PC-3 (cell line): Measurements from ENCODE around the gene DHX16. TPM values are rescaled to one million over a fixed set of nuclear protein-coding genes. Genes with fewer than 3 reads are reported as not detected.
"Not testable (repeated sequence)": the region's sequence is repeated elsewhere in the genome, so short reads cannot be mapped to it uniquely, and the experiment has no call there.

Experiments used
- ATAC-seq: fragments of 200-7000 bp; cut with Tn5 transposase; 2 replicates; pipeline ENCODE4 v1.9.1; 2020; ENCODE audit warnings: mild to moderate bottlenecking, moderate library complexity
- BruUV-seq: library from RNA; stranded (reverse); fragments of 400-500 nt; replicated peaks from 2 replicates; lab custom pipeline; 2021; lab: Mats Ljungman, UMichigan
- CTCF ChIA-PET: fragments of 300-600 bp; sonication (Branson Sonifier 250); formaldehyde crosslinking; loops from one replicate; lab custom pipeline; 2022; ENCODE audit warnings: antibody characterized with exemption; lab: Charles Lee
- POLR2A ChIA-PET: fragments of 300-600 bp; sonication (Branson Sonifier 250); formaldehyde crosslinking; loops from one replicate; lab custom pipeline; 2022; ENCODE audit warnings: antibody characterized with exemption; ENCODE audit not compliant: unreplicated experiment; lab: Charles Lee
- DNase-seq: peaks from one replicate; pipeline ENCODE4 v3.0.0-alpha.2; 2015
- H2AFZ ChIP-seq: fragments of 300-600 bp; sonication (generic); 2 replicates; pipeline ENCODE4 v1.6.0; 2016; ENCODE audit warnings: antibody characterized with exemption, low read length
- H3F3A ChIP-seq: fragments of 300-600 bp; sonication (generic); one replicate; pipeline ENCODE4 v1.6.0; 2017; ENCODE audit warnings: antibody characterized with exemption, low read length, control low read depth, mild to moderate bottlenecking; ENCODE audit not compliant: unreplicated experiment
- H3K27ac ChIP-seq: fragments of 300-600 bp; sonication (generic); 2 replicates; pipeline ENCODE4 v1.5.1; 2016; ENCODE audit warnings: mild to moderate bottlenecking, low read length
- H3K27me3 ChIP-seq: fragments of 300-600 bp; sonication (generic); 2 replicates; pipeline ENCODE4 v1.6.1; 2016; ENCODE audit warnings: low read length, mixed read lengths
- H3K36me3 ChIP-seq: fragments of 300-600 bp; sonication (generic); 2 replicates; pipeline ENCODE4 v1.6.1; 2016; ENCODE audit warnings: low read depth, mixed run types, low read length, mixed read lengths
- H3K4me1 ChIP-seq: fragments of 300-600 bp; sonication (generic); 2 replicates; pipeline ENCODE4 v1.5.1; 2016; ENCODE audit warnings: low read length; ENCODE audit not compliant: insufficient read depth
- H3K4me2 ChIP-seq: fragments of 300-600 bp; sonication (generic); 2 replicates; pipeline ENCODE4 v1.6.0; 2016; ENCODE audit warnings: low read length
- H3K4me3 ChIP-seq: fragments of 300-600 bp; sonication (generic); 2 replicates; pipeline ENCODE4 v1.5.1; 2016; ENCODE audit warnings: mild to moderate bottlenecking, low read length, mixed read lengths
- H3K79me2 ChIP-seq: fragments of 300-600 bp; sonication (generic); 2 replicates; pipeline ENCODE4 v1.6.1; 2017; ENCODE audit warnings: low read length, mixed read lengths
- H3K9ac ChIP-seq: fragments of 300-600 bp; sonication (generic); 2 replicates; pipeline ENCODE4 v1.6.0; 2016; ENCODE audit warnings: mild to moderate bottlenecking, low read length
- H3K9me2 ChIP-seq: fragments of 300-600 bp; sonication (generic); replicated peaks from 2 replicates; pipeline ENCODE4 v1.6.1; 2016; ENCODE audit warnings: mixed run types, low read length, mixed read lengths
- H3K9me3 ChIP-seq: fragments of 300-600 bp; sonication (generic); 2 replicates; pipeline ENCODE4 v1.6.1; 2016; ENCODE audit warnings: low read length, mixed read lengths
- H4K20me1 ChIP-seq: fragments of 300-600 bp; sonication (generic); 2 replicates; pipeline ENCODE4 v1.6.1; 2016; ENCODE audit warnings: low read length, mixed read lengths
- CTCF ChIP-seq: fragments of 300-600 bp; sonication (generic); conservative IDR thresholded peaks from 2 replicates; pipeline ENCODE4 v1.5.1; 2017; ENCODE audit warnings: antibody characterized with exemption, low read depth, mild to moderate bottlenecking, low read length
- EZH2 ChIP-seq: fragments of 300-600 bp; sonication (generic); IDR thresholded peaks from one replicate; pipeline ENCODE4 v1.6.1; 2017; ENCODE audit warnings: antibody characterized with exemption, mild to moderate bottlenecking, low read length; ENCODE audit not compliant: unreplicated experiment
- EZH2phosphoT487 ChIP-seq: fragments of 300-600 bp; sonication (generic); IDR thresholded peaks from 2 replicates; pipeline ENCODE4 v1.6.1; 2018; ENCODE audit warnings: mild to moderate bottlenecking, antibody characterized with exemption, low read length, borderline replicate concordance
- intact Hi-C: fragments of 100-400 bp; cut with micrococcal nuclease; formaldehyde crosslinking; loops from 2 replicates; pipeline ENCODE4 v1.9.0; 2023
- total RNA-seq: library from RNA; depleted of rRNA; stranded (reverse); fragments of >200 nt; gene quantifications from 2 replicates; pipeline ENCODE4 v1.2.3, GENCODE V29; 2014

Gene DHX16
- total RNA-seq, 1 experiment from 2014 or later: 50.0 TPM

- ChIA-PET POLR2A (no interaction called here), CTCF (no interaction called here)
- H4K20me1 ChIP-seq: no peaks in the 10 kb centered on the region
- peak overlapping the region; percentile 83 for H3K4me2 ChIP-seq
- no peaks in the 10 kb centered on the region for H3F3A ChIP-seq
- H3K9me2 ChIP-seq: no peaks in the 10 kb centered on the region
- ATAC-seq (no peak), DNase-seq (no peak)
- H3K27me3 ChIP-seq: no peaks in the 10 kb centered on the region
- H3K36me3 ChIP-seq: peaks cover 18% of the 10 kb centered on the region
- peak overlapping the region; percentile 75; the same call in 1 of the 2 replicates for H3K4me3 ChIP-seq
- no peak overlapping the region for H3K27ac ChIP-seq
- peaks cover 22% of the 10 kb centered on the region for H3K79me2 ChIP-seq
- intact Hi-C loops: loop anchor here (5.0 kb wide), 2 partner anchors 189 to 206 kb away; no protein-coding TSS in a partner anchor
- H3K9ac ChIP-seq: no peak overlapping the region
- H3K4me1 ChIP-seq: peaks cover 4% of the 10 kb centered on the region
- TF ChIP-seq EZH2 (no peak), CTCF (peak; percentile 38)
- no peak overlapping the region for H2AFZ ChIP-seq
- H3K9me3 ChIP-seq: no peaks in the 10 kb centered on the region
- no TSS peak for BruUV-seq
Measured at GRCh38 chr6:30670760-30671527, 1.9 kb downstream of the DHX16 start.

GRCh38 chr6:30666300-30666699, 6.5 kb downstream of the DHX16 start:
- CTCF ChIA-PET: not testable (repeated sequence)

DNA sequence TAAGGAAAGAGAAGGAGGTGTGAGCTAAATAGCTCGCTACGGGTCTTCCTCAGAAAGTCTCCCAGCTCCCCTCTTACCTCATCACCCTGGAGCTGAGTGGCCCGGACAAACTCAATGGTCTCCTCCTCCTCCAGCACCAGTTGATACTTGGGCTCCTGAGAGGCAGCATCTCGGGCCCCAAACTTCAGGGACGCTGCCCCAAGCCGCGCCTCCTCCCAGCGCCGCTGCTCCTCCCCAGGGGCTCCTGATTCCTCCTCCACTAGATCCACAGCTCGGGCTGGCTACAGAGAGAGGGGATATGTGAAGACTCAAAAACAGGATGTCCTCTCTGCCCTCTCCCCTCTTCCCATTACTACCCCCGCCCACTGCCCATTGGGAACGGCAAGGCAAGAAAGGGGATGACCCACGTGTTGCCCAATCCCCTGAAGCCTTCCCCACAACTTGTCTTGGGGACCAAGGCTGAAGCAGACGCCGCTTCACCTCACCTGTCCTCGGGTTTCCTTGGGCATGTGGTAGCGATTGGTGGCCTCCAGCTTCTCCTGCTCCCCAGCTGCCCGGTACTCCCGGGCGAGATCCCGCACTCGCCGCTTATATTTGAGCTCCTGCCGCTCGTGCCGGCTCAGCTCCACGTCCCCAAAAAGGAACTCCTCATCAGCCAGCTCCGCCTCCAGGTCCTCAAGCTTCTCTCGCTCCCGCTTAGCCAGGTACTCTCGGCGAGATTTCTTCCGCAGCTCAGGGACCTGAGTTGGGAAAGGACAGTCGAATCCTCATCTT, 7.6 kb downstream of the DHX16 start:
- Histone ChIP-seq H3K9me3 (no peaks in the 10 kb centered on the region), H3F3A (no peaks in the 10 kb centered on the region), H3K79me2 (no peaks in the 10 kb centered on the region), H3K27me3 (no peaks in the 10 kb centered on the region), H2AFZ (no peak overlapping the region), H3K4me3 (no peak overlapping the region), H3K4me2 (no peak overlapping the region), H3K9me2 (no peaks in the 10 kb centered on the region), H3K9ac (no peak overlapping the region), H4K20me1 (no peaks in the 10 kb centered on the region), H3K36me3 (peaks cover 43% of the 10 kb centered on the region), H3K27ac (no peak overlapping the region), H3K4me1 (no peaks in the 10 kb centered on the region)
- TF ChIP-seq EZH2phosphoT487: no peak
- TF ChIP-seq EZH2: no peak
- no peak for TF ChIP-seq CTCF
- POLR2A ChIA-PET: no interaction called here
- intact Hi-C loops: no loop called here
- ATAC-seq: no peak
- DNase-seq: no peak
- BruUV-seq: TSS peak; percentile 38
- CTCF ChIA-PET: no interaction called here

More at GRCh38 chr6:30666300-30666699, 6.5 kb downstream of the DHX16 start:
- H3K4me3 ChIP-seq, H3K9me3 ChIP-seq, ATAC-seq, H4K20me1 ChIP-seq, H3K9me2 ChIP-seq, H2AFZ ChIP-seq, H3F3A ChIP-seq, H3K4me2 ChIP-seq, H3K27me3 ChIP-seq, H3K79me2 ChIP-seq, H3K4me1 ChIP-seq, H3K27ac ChIP-seq, intact Hi-C loops, POLR2A ChIA-PET, H3K9ac ChIP-seq, DNase-seq, BruUV-seq: not testable (repeated sequence)
- H3K36me3 ChIP-seq: peaks cover 45% of the 10 kb centered on the region

- POLR2A ChIA-PET, intact Hi-C loops: not testable (repeated sequence)
Measured at GRCh38 chr6:30657922-30658321, 14.9 kb downstream of the DHX16 start.

More at GRCh38 chr6:30657922-30658321, 14.9 kb downstream of the DHX16 start:
- H3K27me3 ChIP-seq, H2AFZ ChIP-seq, H3K27ac ChIP-seq, H3K4me3 ChIP-seq, H3K9me3 ChIP-seq, H3F3A ChIP-seq, H3K4me1 ChIP-seq, H3K9me2 ChIP-seq, CTCF ChIA-PET, ATAC-seq, H3K4me2 ChIP-seq, DNase-seq, H3K79me2 ChIP-seq, BruUV-seq, H4K20me1 ChIP-seq, H3K9ac ChIP-seq: not testable (repeated sequence)
- H3K36me3 ChIP-seq: peaks cover 45% of the 10 kb centered on the region
